H9 (cell line): ENCODE results near the gene DENND1A. TPM values are rescaled to one million over a fixed set of nuclear protein-coding genes. Genes with fewer than 3 reads are reported as not detected.

ENCODE experiments used
- DNase-seq: peaks from one replicate; pipeline ENCODE4 v3.0.0-alpha.2; 2017
- H2AFZ ChIP-seq: one replicate; pipeline ENCODE4 v1.6.1; 2013; ENCODE audit warnings: mild to moderate bottlenecking, low read length, control low read depth, moderate library complexity
- H2AK5ac ChIP-seq: 2 replicates; pipeline ENCODE4 v1.6.1; 2013; ENCODE audit warnings: low read length, control low read depth, mixed read lengths; ENCODE audit not compliant: insufficient read length
- H2BK120ac ChIP-seq: one replicate; pipeline ENCODE4 v1.6.1; 2013; ENCODE audit warnings: low read depth, mild to moderate bottlenecking, low read length, control low read depth, inconsistent platforms; ENCODE audit not compliant: poor library complexity, severe bottlenecking
- H2BK12ac ChIP-seq: 2 replicates; pipeline ENCODE4 v1.6.1; 2013; ENCODE audit warnings: low read length, control low read depth, mixed read lengths, low read depth; ENCODE audit not compliant: insufficient read length
- H2BK15ac ChIP-seq: 2 replicates; pipeline ENCODE4 v1.6.1; 2013; ENCODE audit warnings: low read depth, low read length, control low read depth
- H2BK20ac ChIP-seq: one replicate; pipeline ENCODE4 v1.6.1; 2013; ENCODE audit warnings: low read depth, mild to moderate bottlenecking, low read length, control low read depth, inconsistent platforms; ENCODE audit not compliant: poor library complexity, severe bottlenecking
- H2BK5ac ChIP-seq: 2 replicates; pipeline ENCODE4 v1.6.1; 2013; ENCODE audit warnings: low read length, control low read depth, mixed read lengths; ENCODE audit not compliant: insufficient read length
- H3K14ac ChIP-seq: 2 replicates; pipeline ENCODE4 v1.6.1; 2013; ENCODE audit warnings: low read length, control low read depth; ENCODE audit not compliant: insufficient read depth
- H3K18ac ChIP-seq: 2 replicates; pipeline ENCODE4 v1.6.1; 2013; ENCODE audit warnings: low read depth, mild to moderate bottlenecking, mixed read lengths, low read length, control low read depth; ENCODE audit not compliant: insufficient read length
- H3K23ac ChIP-seq: 2 replicates; pipeline ENCODE4 v1.6.1; 2013; ENCODE audit warnings: low read length, control low read depth, mixed read lengths, low read depth; ENCODE audit not compliant: insufficient read length
- H3K23me2 ChIP-seq: 2 replicates; pipeline ENCODE4 v1.6.1; 2013; ENCODE audit warnings: low read depth, mild to moderate bottlenecking, mixed read lengths, low read length, control low read depth; ENCODE audit not compliant: insufficient read length, poor library complexity, severe bottlenecking
- H3K27ac ChIP-seq: 2 replicates; pipeline ENCODE4 v1.5.1; 2013; ENCODE audit warnings: low read length, control low read depth, mixed read lengths, low read depth; ENCODE audit not compliant: insufficient read length
- H3K27me3 ChIP-seq: 2 replicates; pipeline ENCODE4 v1.6.1; 2013; ENCODE audit warnings: low read length, control low read depth, inconsistent platforms; ENCODE audit not compliant: insufficient read depth
- H3K4ac ChIP-seq: 2 replicates; pipeline ENCODE4 v1.6.1; 2013; ENCODE audit warnings: low read depth, mild to moderate bottlenecking, control low read depth, inconsistent platforms, low read length, moderate library complexity
- H3K4me1 ChIP-seq: 2 replicates; pipeline ENCODE4 v1.6.1; 2013; ENCODE audit warnings: low read length, control low read depth, inconsistent platforms; ENCODE audit not compliant: insufficient read depth
- H3K4me2 ChIP-seq: 2 replicates; pipeline ENCODE4 v1.6.1; 2013; ENCODE audit warnings: low read length, control low read depth, mixed read lengths; ENCODE audit not compliant: insufficient read length, insufficient read depth
- H3K56ac ChIP-seq: 2 replicates; pipeline ENCODE4 v1.6.1; 2013; ENCODE audit warnings: low read depth, mild to moderate bottlenecking, mixed read lengths, low read length, control low read depth; ENCODE audit not compliant: insufficient read length
- H3K79me1 ChIP-seq: 2 replicates; pipeline ENCODE4 v1.6.1; 2013; ENCODE audit warnings: low read depth, mild to moderate bottlenecking, moderate library complexity, low read length, control low read depth, inconsistent platforms; ENCODE audit not compliant: insufficient read depth, poor library complexity, severe bottlenecking
- H3K79me2 ChIP-seq: 2 replicates; pipeline ENCODE4 v1.6.1; 2013; ENCODE audit warnings: low read length, control low read depth, inconsistent platforms; ENCODE audit not compliant: insufficient read depth
- H3K9ac ChIP-seq: 2 replicates; pipeline ENCODE4 v1.6.1; 2013; ENCODE audit warnings: low read length, control low read depth, mixed read lengths; ENCODE audit not compliant: insufficient read length; ENCODE audit errors: extremely low read depth
- H3K9me3 ChIP-seq: one replicate; pipeline ENCODE4 v1.6.1; 2013; ENCODE audit warnings: low read depth, low read length, inconsistent platforms; ENCODE audit not compliant: control insufficient read depth
- H3T11ph ChIP-seq: one replicate; pipeline ENCODE4 v1.6.1; 2013; ENCODE audit warnings: mild to moderate bottlenecking, low read length, control low read depth, inconsistent platforms
- H4K20me1 ChIP-seq: one replicate; pipeline ENCODE4 v1.6.1; 2013; ENCODE audit not compliant: control insufficient read depth, insufficient read length, insufficient read depth
- H4K5ac ChIP-seq: 2 replicates; pipeline ENCODE4 v1.6.1; 2013; ENCODE audit warnings: low read depth, mild to moderate bottlenecking, mixed read lengths, low read length, control low read depth; ENCODE audit not compliant: insufficient read length
- H4K8ac ChIP-seq: replicated peaks from 2 replicates; pipeline ENCODE4 v1.6.1; 2013; ENCODE audit warnings: low read length, control low read depth, mixed read lengths, low read depth; ENCODE audit not compliant: insufficient read length
- H4K91ac ChIP-seq: 2 replicates; pipeline ENCODE4 v1.6.1; 2013; ENCODE audit warnings: low read depth, mild to moderate bottlenecking, moderate library complexity, mixed read lengths, low read length, control low read depth; ENCODE audit not compliant: insufficient read length
- H3K27ac Mint-ChIP-seq, 3 experiments: 2 replicates in 2 of 3; 3 replicates in 1 of 3; pipeline ENCODE4 v1.8.0; 2020 to 2021; ENCODE audit warnings: mixed read lengths in 3 of 3, mild to moderate bottlenecking in 1 of 3, moderate library complexity in 1 of 3
- H3K27me3 Mint-ChIP-seq: 2 replicates; pipeline ENCODE4 v1.8.0; 2021; ENCODE audit warnings: low read depth, mild to moderate bottlenecking, moderate library complexity, mixed read lengths
- H3K36me3 Mint-ChIP-seq, 3 experiments: 2 replicates in 2 of 3; 3 replicates in 1 of 3; pipeline ENCODE4 v1.8.0; 2020 to 2021; ENCODE audit warnings: low read depth in 3 of 3, mixed read lengths in 3 of 3; ENCODE audit not compliant: insufficient read depth in 1 of 3
- H3K4me1 Mint-ChIP-seq, 2 experiments: 2 replicates each; pipeline ENCODE4 v1.8.0; 2020; ENCODE audit warnings: mixed read lengths in 2 of 2
- H3K4me3 Mint-ChIP-seq, 2 experiments: 2 replicates in 1 of 2; 3 replicates in 1 of 2; pipeline ENCODE4 v1.8.0; 2020 to 2021; ENCODE audit warnings: mild to moderate bottlenecking in 2 of 2, mixed read lengths in 2 of 2, moderate library complexity in 1 of 2
- H3K9me3 Mint-ChIP-seq, 2 experiments: 2 replicates in 1 of 2; 3 replicates in 1 of 2; pipeline ENCODE4 v1.8.0; 2020; ENCODE audit warnings: mild to moderate bottlenecking in 2 of 2, mixed read lengths in 2 of 2, moderate library complexity in 1 of 2
- CTCF ChIP-seq: fragments of 200-600 bp; sonication (generic); conservative IDR thresholded peaks from 3 replicates; pipeline ENCODE4 v1.8.0; 2021; ENCODE audit warnings: antibody characterized with exemption, mild to moderate bottlenecking
- total RNA-seq: library from RNA; stranded (reverse); gene quantifications from 2 replicates; pipeline ENCODE4 v1.2.1, GENCODE V29; 2021

DENND1A gene
- total RNA-seq, 1 experiment from 2014 or later, result 20.4 TPM

GRCh38 chr9:123336959-123337358 is 593.0 kb downstream of the DENND1A start:
- no peak for TF ChIP-seq CTCF
- no peaks in the 10 kb centered on the region for H3K23me2 ChIP-seq
- no peaks in the 10 kb centered on the region for H3K27me3 ChIP-seq
- no peaks in the 10 kb centered on the region for H3K9me3 Mint-ChIP-seq
- no peak overlapping the region for H3K4me3 Mint-ChIP-seq
- H3K4me2 ChIP-seq, result no peak overlapping the region
- no peak overlapping the region for H2BK12ac ChIP-seq
- peaks cover 23 to 34% of the 10 kb centered on the region in 2 experiments for H3K4me1 Mint-ChIP-seq
- no peak overlapping the region for H4K5ac ChIP-seq
- no peaks in the 10 kb centered on the region; the same call in 1 of the 2 replicates for H3K27me3 Mint-ChIP-seq
- no peak overlapping the region for H2BK5ac ChIP-seq
- H3K18ac ChIP-seq, result no peak overlapping the region
- DNase-seq, result no peak
- no peak overlapping the region for H2BK20ac ChIP-seq
- H2AFZ ChIP-seq, result no peak overlapping the region
- no peak overlapping the region for H3K14ac ChIP-seq
- no peak overlapping the region for H3K27ac ChIP-seq
- no peak overlapping the region for H2BK15ac ChIP-seq
- H4K8ac ChIP-seq, result no peak overlapping the region
- H3T11ph ChIP-seq, result no peak overlapping the region
- no peak overlapping the region for H2BK120ac ChIP-seq
- H3K27ac Mint-ChIP-seq, result no peak overlapping the region
- no peak overlapping the region for H3K56ac ChIP-seq
- no peak overlapping the region for H4K91ac ChIP-seq
- no peaks in the 10 kb centered on the region for H3K79me2 ChIP-seq
- no peaks in the 10 kb centered on the region for H3K36me3 Mint-ChIP-seq
- H3K9me3 ChIP-seq, result no peaks in the 10 kb centered on the region
- no peak overlapping the region for H3K4ac ChIP-seq
- H4K20me1 ChIP-seq, result no peaks in the 10 kb centered on the region
- no peak overlapping the region for H3K9ac ChIP-seq
- H3K23ac ChIP-seq, result no peak overlapping the region
- H3K79me1 ChIP-seq, result no peaks in the 10 kb centered on the region
- no peak overlapping the region for H2AK5ac ChIP-seq
- peaks cover 2% of the 10 kb centered on the region; the same call in 1 of the 2 replicates for H3K4me1 ChIP-seq
